Tracheal epithelial cell (primary cell): ENCODE measurements around the gene MED12L. TPM values are rescaled to one million over a fixed set of nuclear protein-coding genes. Genes with fewer than 3 reads are reported as not detected.

ENCODE experiments used
- total RNA-seq: library from RNA; depleted of rRNA; stranded (reverse); fragments of >200 nt; gene quantifications from 2 replicates; pipeline ENCODE4 v1.2.1, GENCODE V29; 2014

Gene MED12L
- total RNA-seq = under 0.01 TPM in 2 replicates

DNA sequence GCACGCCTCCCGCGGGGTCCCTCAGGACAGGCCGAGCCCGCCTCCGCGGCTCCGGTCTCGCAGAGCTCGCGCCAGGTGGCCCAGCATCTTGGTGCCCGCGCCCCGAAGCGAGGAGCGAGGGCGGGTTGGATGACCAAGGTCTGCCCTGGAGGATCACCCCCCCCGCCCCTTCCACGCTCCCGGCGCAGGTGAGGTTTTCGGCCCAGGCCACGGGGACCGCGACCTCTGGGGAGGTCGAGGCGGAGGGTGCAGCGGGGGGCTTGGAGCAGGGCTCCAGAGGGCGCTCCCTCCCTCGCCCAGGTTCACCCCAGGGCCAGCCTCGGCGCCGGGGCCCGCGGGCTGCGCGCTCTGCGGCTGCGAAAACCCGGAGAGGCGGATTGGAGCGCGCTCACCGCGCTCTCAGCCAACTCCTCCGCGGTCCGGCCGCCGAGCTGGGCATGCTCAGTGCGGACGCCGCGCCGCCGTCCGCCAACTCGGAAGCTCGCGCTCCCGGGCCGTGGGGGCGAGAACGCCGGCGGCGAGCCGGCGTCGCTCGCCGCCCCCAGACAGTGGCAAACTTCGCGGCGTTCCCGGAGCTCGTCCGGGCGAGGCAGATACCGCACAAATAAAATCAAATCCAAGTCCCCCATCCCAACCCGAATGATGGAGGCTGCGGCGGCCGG lies at the start of gene MED12L:
MED12L (plus strand) TSS at position 438 of the 662 bp plus-strand sequence. CDS start 1,263 bp downstream, outside the sequence.

GRCh38 chr3:151203051-151203420 lies 117.6 kb downstream of the MED12L start, which contains the start of gene GPR171:
GPR171 (minus strand) TSS chr3:151203216; CDS start chr3:151199386, 3,830 bp downstream.

GRCh38 chr3:151278230-151278629 lies 192.8 kb downstream of the MED12L start, which contains the start of gene P2RY14:
P2RY14 (minus strand) TSS chr3:151278542; CDS start chr3:151214316, 64,226 bp downstream.

GRCh38 chr3:151316267-151316991 lies 231.0 kb downstream of the MED12L start, which contains the start of gene GPR87:
GPR87 (minus strand) TSS chr3:151316820; CDS start chr3:151300100, 16,720 bp downstream.

DNA sequence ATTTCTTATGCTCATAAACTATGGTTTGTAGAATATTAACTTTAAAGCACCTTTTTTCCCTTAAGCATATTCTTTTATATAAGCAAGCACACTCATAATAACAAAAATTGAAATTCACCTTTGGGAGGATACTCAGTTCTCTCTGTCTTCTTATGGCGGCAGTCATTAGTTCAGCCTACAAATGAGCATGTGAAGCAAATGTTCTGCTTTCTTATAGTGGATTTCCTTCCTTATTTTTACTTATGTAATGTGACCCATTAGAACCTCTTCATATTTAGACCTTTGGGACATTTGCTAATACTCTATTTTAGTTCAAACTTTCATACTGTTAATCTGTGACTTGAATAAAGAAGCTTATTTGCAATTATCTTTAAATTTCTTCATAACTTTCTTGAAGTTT lies 243.9 kb downstream of the MED12L start, which contains the start of gene P2RY13:
P2RY13 (minus strand) TSS at position 187 of the 400 bp plus-strand sequence; CDS start at position 166, 21 bp downstream.

GRCh38 chr3:151384741-151385174 lies 299.3 kb downstream of the MED12L start, which contains the start of gene P2RY12:
P2RY12 (minus strand) TSS chr3:151384753; CDS start chr3:151338845, 45,908 bp downstream.

DNA sequence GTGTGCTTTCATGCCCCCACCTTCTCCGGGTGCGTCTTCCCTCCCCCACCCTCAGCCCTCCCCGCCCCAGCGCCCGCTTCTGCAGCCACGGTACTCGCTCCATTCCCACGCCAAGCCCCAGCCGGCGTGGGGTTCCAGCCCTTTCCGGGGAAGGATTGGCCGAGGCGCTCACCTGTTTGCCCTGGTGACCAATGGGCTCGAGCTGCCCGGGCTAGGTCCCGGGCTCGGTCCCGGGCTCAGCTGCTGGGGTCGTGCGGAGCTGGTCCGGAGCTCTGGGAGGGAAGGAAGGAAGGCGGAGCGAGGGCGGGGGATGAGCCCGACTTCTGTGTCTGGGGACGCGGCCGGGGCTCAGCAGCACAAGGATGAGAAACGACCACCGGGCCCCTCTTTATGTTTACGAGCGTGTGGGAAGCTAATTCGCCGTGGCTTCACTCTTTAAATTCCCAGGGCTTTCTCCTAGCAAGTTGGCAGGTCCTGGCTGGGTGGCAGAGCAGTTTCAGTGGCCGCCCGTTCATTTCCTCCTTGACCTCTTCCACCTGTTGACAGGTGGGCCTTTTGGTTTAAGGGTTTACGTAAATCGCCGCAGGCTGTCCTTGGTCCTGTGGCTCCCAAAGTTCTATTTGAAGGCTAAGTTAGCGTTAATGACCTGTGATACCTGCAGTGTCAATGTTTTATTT lies 375.4 kb downstream of the MED12L start, which contains the start of gene IGSF10:
IGSF10 (minus strand) TSS at position 288 of the 677 bp plus-strand sequence. CDS start 2,352 bp downstream, outside the sequence.

Other genes with a start within 250 kb of the MED12L start
- not detected in 2 replicates for gene MINDY4B, start 180.2 kb upstream of the MED12L start, total RNA-seq
- not detected in 2 replicates for gene CLRN1, start 112.9 kb upstream of the MED12L start, total RNA-seq
- not detected in 2 replicates for gene GPR171, start 117.6 kb downstream of the MED12L start, total RNA-seq
- under 0.01 TPM in 1 of 2 replicates, not detected in the other for gene P2RY14, start 192.9 kb downstream of the MED12L start, total RNA-seq
- gene GPR87, start 231.2 kb downstream of the MED12L start, total RNA-seq = 57.6 and 83.1 TPM in 2 replicates
- gene P2RY13, start 243.9 kb downstream of the MED12L start, total RNA-seq = not detected in 2 replicates